Measurements from ENCODE around the gene ARHGEF17. TPM values are rescaled to one million over a fixed set of nuclear protein-coding genes. Genes with fewer than 3 reads are reported as not detected.

ARHGEF17 gene
- total RNA-seq, 1 donor from 2014 or later = 104 TPM

DNA sequence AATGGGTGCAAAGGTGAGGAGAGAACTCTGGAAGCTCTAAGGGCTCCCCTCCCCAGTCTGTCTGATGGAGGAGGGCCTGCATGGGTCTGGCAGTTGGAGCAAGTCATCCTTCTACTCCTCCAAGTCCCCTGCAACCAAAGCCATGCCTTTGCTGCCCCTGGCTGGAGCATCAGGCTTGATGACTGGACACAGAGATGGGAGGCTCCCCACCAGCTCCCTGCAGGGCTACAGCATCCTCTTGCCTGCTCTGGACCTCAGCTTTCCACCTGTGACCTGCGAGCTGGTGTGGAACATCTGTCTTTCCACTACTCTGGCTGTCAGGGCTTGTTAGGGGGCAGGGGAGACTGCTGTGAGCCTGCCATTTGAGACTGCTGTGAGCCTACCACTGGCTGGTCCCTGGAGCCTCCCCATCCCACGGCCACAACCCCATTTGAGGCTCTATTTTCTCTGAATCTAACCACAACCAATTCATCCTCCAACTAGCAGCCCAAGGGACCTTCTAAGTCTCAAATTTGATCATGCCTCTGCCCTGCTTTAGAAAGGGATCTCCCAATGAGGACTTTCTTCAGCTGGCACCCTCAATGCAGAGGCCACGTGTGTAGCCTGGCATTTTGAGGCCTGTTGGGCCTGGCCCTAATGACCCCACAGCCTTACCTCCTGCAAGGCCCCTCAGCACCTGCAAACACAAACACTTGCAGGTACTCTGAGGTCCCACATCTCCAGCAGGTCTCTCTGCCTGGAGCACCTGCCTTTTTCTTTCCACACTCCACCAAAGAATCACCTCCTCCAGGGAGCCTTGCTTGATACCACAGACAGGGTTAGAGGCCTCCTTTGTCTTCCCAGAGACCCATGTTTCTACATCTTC is 26.0 kb upstream of the ARHGEF17 start:
- Mint-ChIP-seq H3K36me3 (ENCODE audit: unreplicated experiment) (no peaks in the 10 kb centered on the region), H3K4me1 (ENCODE audit: unreplicated experiment) (peaks cover 2% of the 10 kb centered on the region), H3K27me3 (ENCODE audit: unreplicated experiment) (no peaks in the 10 kb centered on the region), H3K9me3 (ENCODE audit: unreplicated experiment) (no peaks in the 10 kb centered on the region), H3K4me3 (ENCODE audit: unreplicated experiment) (no peak overlapping the region), H3K27ac (ENCODE audit: unreplicated experiment) (no peak overlapping the region)
- DNase-seq (ENCODE audit: extremely low spot score, unreplicated experiment) = no peak
- TF ChIP-seq, protein P1, sequence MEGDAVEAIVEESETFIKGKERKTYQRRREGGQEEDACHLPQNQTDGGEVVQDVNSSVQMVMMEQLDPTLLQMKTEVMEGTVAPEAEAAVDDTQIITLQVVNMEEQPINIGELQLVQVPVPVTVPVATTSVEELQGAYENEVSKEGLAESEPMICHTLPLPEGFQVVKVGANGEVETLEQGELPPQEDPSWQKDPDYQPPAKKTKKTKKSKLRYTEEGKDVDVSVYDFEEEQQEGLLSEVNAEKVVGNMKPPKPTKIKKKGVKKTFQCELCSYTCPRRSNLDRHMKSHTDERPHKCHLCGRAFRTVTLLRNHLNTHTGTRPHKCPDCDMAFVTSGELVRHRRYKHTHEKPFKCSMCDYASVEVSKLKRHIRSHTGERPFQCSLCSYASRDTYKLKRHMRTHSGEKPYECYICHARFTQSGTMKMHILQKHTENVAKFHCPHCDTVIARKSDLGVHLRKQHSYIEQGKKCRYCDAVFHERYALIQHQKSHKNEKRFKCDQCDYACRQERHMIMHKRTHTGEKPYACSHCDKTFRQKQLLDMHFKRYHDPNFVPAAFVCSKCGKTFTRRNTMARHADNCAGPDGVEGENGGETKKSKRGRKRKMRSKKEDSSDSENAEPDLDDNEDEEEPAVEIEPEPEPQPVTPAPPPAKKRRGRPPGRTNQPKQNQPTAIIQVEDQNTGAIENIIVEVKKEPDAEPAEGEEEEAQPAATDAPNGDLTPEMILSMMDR (IDR thresholded peaks at IDR 0.05) = no peak

DNA sequence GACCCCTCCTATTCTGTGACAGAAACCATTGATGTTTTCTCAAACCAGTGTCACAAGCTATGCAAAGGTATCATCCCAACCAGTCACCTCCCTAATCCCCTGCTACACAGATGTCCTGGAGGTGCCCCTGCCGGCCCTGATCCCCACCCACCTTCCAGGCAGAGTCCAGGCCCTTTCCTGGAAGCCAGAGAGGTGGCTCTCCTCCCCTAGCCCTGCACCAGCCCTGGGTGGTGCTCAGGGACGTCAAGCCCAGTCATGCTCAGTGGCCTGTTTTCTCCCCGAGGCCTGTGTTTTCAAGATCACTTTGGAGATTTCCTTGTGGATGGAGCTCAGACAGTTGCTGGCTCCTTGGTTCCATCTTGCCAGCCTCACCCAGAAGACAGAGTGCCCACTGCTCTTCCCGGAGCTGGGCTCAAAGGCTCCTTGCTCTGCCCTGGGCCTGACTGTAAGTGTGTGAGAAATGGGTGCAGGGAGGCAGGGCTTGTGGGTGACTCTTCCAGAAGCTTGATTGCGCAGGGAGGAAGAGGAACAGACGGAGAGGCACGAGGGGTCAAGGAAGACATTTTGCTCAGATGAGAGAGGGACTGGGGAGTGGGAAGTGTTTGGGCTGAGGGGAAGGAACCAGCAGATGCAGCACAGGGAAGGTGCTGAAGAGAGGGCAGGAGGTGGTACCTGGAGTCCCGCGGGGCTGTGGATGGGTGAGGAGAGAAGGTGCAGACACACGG is 24.6 kb upstream of the ARHGEF17 start:
- TF ChIP-seq, protein P1 (IDR thresholded peaks at IDR 0.05) = no peak
- H3K4me3 Mint-ChIP-seq (ENCODE audit: unreplicated experiment) = no peak overlapping the region
- no peaks in the 10 kb centered on the region for H3K27me3 Mint-ChIP-seq (ENCODE audit: unreplicated experiment)
- DNase-seq (ENCODE audit: extremely low spot score, unreplicated experiment) = no peak
- no peaks in the 10 kb centered on the region for H3K36me3 Mint-ChIP-seq (ENCODE audit: unreplicated experiment)
- H3K9me3 Mint-ChIP-seq (ENCODE audit: unreplicated experiment) = no peaks in the 10 kb centered on the region
- H3K4me1 Mint-ChIP-seq (ENCODE audit: unreplicated experiment) = peaks cover 2% of the 10 kb centered on the region
- no peak overlapping the region for H3K27ac Mint-ChIP-seq (ENCODE audit: unreplicated experiment)

GRCh38 chr11:73284106-73284505 is 24.0 kb upstream of the ARHGEF17 start:
- Mint-ChIP-seq H3K9me3 (ENCODE audit: unreplicated experiment) (no peaks in the 10 kb centered on the region), H3K4me1 (ENCODE audit: unreplicated experiment) (peaks cover 7% of the 10 kb centered on the region), H3K36me3 (ENCODE audit: unreplicated experiment) (no peaks in the 10 kb centered on the region), H3K4me3 (ENCODE audit: unreplicated experiment) (no peak overlapping the region), H3K27me3 (ENCODE audit: unreplicated experiment) (no peaks in the 10 kb centered on the region), H3K27ac (ENCODE audit: unreplicated experiment) (no peak overlapping the region)
- DNase-seq (ENCODE audit: extremely low spot score, unreplicated experiment) = no peak
- TF ChIP-seq, protein P1 (IDR thresholded peaks at IDR 0.05) = no peak

DNA sequence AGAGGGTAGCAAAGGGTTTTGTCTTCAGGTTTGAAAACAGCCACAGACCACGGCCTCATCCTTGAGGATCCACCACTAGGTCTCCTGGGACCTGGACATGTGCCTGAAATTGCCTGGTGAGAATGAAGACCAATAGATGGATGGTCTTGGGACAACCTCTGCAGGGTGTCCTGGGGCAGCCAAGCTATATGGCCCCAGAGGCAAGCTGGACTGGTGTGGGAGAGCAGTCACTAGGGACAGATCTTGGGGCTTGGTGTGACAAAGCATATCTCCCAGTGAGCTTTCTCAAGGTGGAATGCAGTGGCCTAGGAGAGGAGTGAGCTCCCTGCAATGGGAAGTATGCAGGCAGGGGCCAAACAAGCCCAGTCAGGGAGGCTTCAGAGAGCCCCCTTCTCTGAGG is 22.4 kb upstream of the ARHGEF17 start:
- no peaks in the 10 kb centered on the region for H3K27me3 Mint-ChIP-seq (ENCODE audit: unreplicated experiment)
- H3K9me3 Mint-ChIP-seq (ENCODE audit: unreplicated experiment) = no peaks in the 10 kb centered on the region
- DNase-seq (ENCODE audit: extremely low spot score, unreplicated experiment) = no peak
- TF ChIP-seq, protein P1 (IDR thresholded peaks at IDR 0.05) = no peak
- H3K36me3 Mint-ChIP-seq (ENCODE audit: unreplicated experiment) = no peaks in the 10 kb centered on the region
- no peak overlapping the region for H3K4me3 Mint-ChIP-seq (ENCODE audit: unreplicated experiment)
- H3K4me1 Mint-ChIP-seq (ENCODE audit: unreplicated experiment) = peaks cover 13% of the 10 kb centered on the region
- no peak overlapping the region for H3K27ac Mint-ChIP-seq (ENCODE audit: unreplicated experiment)

GRCh38 chr11:73286240-73286810 is 21.8 kb upstream of the ARHGEF17 start:
- Mint-ChIP-seq H3K27ac (ENCODE audit: unreplicated experiment) (no peak overlapping the region), H3K27me3 (ENCODE audit: unreplicated experiment) (no peaks in the 10 kb centered on the region), H3K4me1 (ENCODE audit: unreplicated experiment) (peaks cover 11% of the 10 kb centered on the region), H3K36me3 (ENCODE audit: unreplicated experiment) (no peaks in the 10 kb centered on the region), H3K4me3 (ENCODE audit: unreplicated experiment) (no peak overlapping the region), H3K9me3 (ENCODE audit: unreplicated experiment) (no peaks in the 10 kb centered on the region)
- TF ChIP-seq, protein P1 (IDR thresholded peaks at IDR 0.05) = no peak
- DNase-seq (ENCODE audit: extremely low spot score, unreplicated experiment) = no peak
